HCEC 1CT (cell line): ENCODE measurements around the gene PTH2.

ENCODE experiments used
- DNase-seq: peaks from one replicate; pipeline ENCODE4 v3.0.0-alpha.2; 2017

PTH2 gene

GRCh38 chr19:49430678-49431329 is 7.6 kb upstream of the PTH2 start:
- DNase-seq = no peak

- no peak for DNase-seq
These were observed 7.0 kb upstream of the PTH2 start for GRCh38 chr19:49430172-49430677.

GRCh38 chr19:49428547-49429451 is 5.6 kb upstream of the PTH2 start:
- DNase-seq = no peak

GRCh38 chr19:49427855-49428546 is 4.8 kb upstream of the PTH2 start:
- DNase-seq = no peak

- no peak for DNase-seq
These were observed 4.1 kb upstream of the PTH2 start for GRCh38 chr19:49427339-49427738.

- no peak for DNase-seq
These were observed 2.8 kb upstream of the PTH2 start for GRCh38 chr19:49425922-49426592.

- no peak for DNase-seq
These were observed 1.9 kb upstream of the PTH2 start, which contains the start of gene GFY for GRCh38 chr19:49425178-49425577. Gene GFY, plus strand, starts transcription at chr19:49425388. Its CDS starts 1,043 bp downstream, at chr19:49426431.

GRCh38 chr19:49423985-49424303 is 703 bp upstream of the PTH2 start:
- DNase-seq = no peak

- no peak for DNase-seq
These were observed 702 bp downstream of the PTH2 start for GRCh38 chr19:49422407-49423070.

GRCh38 chr19:49421878-49422202 is 1.4 kb downstream of the PTH2 start:
- no peak for DNase-seq

GRCh38 chr19:49421039-49421877 is 2.0 kb downstream of the PTH2 start:
- no peak for DNase-seq

GRCh38 chr19:49420227-49420626 is 3.0 kb downstream of the PTH2 start:
- DNase-seq = no peak

GRCh38 chr19:49419173-49419572 is 4.1 kb downstream of the PTH2 start:
- DNase-seq = no peak

GRCh38 chr19:49418511-49418910 is 4.7 kb downstream of the PTH2 start:
- DNase-seq = no peak

- DNase-seq = no peak
These were observed 6.2 kb downstream of the PTH2 start for GRCh38 chr19:49417088-49417487.

GRCh38 chr19:49415810-49416200 is 7.4 kb downstream of the PTH2 start:
- DNase-seq = no peak

GRCh38 chr19:49415102-49415809 is 8.0 kb downstream of the PTH2 start:
- no peak for DNase-seq

GRCh38 chr19:49414256-49414655 is 9.0 kb downstream of the PTH2 start:
- no peak for DNase-seq

GRCh38 chr19:49413348-49413747 is 9.9 kb downstream of the PTH2 start:
- no peak for DNase-seq

- no peak for DNase-seq
These were observed 11.4 kb downstream of the PTH2 start for GRCh38 chr19:49411681-49412326.
